ENCODE results near the gene CEP43.
"Not testable (repeated sequence)": the region's sequence is repeated elsewhere in the genome, so short reads cannot be mapped to it uniquely, and the experiment has no call there.

Gene CEP43, protein sequence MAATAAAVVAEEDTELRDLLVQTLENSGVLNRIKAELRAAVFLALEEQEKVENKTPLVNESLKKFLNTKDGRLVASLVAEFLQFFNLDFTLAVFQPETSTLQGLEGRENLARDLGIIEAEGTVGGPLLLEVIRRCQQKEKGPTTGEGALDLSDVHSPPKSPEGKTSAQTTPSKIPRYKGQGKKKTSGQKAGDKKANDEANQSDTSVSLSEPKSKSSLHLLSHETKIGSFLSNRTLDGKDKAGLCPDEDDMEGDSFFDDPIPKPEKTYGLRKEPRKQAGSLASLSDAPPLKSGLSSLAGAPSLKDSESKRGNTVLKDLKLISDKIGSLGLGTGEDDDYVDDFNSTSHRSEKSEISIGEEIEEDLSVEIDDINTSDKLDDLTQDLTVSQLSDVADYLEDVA

DNA sequence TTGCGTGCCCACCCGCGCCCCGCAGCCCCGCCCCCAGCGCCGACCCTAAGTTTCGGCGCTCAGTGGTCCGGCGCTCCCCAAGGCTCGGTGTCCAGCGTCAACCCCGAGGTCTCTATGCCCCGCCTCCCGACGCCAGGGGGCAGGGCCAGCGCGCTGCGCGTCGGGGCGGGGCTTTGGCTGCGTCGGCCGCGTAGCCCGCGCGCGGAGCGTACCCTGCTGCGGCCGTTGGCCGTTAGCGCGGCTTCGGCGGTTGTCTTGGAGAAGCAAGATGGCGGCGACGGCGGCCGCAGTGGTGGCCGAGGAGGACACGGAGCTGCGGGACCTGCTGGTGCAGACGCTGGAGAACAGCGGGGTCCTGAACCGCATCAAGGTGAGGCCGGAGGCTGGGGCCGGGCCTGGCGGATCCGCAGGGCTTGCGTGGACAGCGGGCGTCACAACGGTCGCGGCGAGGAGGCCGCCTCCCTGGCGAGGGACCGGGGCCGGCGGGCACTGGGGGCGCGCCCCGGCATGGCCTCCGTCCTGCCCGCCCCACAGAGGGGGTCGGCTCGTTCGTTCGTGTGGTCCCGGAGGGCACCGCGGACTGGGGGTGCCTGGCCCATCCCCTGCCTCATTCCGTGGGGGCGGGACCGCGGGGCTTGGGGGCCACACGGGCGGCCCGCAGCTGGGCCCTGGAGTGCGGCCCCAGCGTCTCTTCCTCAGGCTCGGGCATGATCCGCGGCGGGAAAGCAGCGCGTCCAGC lies at the start of gene CEP43:
CEP43 (plus strand) TSS at position 253 of the 739 bp plus-strand sequence; CDS start at position 269, 16 bp downstream.
- peak; percentile 89 to 91 for DNase-seq

DNA sequence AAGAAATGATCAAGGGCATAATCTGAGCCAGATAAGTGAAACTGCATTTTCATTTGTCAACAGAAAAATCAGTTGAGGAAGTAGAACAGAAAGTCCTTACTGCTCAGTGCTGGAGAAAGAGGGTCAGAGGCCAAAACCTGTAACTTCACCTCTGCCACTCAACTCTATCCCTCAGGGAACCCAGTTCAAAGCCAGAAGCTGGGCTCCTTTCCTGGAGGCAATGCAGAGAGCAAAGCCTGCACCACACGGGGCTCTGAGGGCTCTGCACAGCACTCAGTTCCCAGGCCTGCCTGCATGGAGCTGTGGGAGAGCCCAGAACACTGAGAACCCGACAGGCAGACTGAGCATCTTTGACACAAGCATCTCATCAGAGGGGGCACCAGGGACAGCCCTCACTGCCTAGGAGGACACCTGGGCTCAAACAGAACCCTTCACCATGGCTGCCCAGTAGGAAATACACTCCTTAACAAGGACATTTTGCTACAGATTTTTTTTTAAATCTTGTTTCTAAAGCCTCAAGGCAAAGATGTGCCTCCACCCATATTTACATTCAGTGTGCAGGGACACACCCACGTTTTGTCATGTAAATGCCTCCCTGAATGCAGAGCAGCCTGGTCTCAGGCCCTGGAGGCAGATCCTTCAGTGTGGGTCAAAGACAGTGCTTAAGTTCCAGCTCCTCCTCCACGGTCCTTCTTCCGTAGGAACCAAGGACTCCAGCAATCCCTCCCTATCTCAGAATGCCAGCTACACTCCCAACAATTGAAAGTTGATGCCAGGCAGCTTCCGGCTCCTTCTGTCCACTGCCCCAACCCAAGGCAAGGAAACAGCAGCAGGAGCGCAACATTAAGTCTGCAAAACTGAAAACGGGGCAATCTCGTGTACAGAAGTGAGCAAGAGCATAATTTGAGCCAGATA lies 49.4 kb upstream of the CEP43 start:
- no peak for DNase-seq

DNA sequence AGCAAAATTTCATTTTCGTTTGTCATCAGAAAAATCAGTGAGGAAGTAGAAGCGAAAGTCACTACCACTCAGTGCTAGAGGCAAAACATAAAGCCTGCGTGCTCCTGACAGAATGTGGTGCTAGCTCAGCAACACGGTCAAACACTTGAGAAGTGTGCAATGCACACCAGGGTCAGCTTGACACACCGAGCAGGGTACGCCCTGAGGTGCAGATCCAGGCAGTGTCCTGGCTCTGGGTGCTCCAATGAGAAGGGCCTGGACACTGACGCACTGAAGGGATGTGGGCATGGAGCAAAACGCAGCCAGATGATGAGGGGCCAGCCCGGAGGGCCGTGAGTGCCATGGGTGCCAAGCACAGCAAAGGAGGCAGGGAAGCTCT lies 48.8 kb upstream of the CEP43 start:
- DNase-seq, result no peak

DNA sequence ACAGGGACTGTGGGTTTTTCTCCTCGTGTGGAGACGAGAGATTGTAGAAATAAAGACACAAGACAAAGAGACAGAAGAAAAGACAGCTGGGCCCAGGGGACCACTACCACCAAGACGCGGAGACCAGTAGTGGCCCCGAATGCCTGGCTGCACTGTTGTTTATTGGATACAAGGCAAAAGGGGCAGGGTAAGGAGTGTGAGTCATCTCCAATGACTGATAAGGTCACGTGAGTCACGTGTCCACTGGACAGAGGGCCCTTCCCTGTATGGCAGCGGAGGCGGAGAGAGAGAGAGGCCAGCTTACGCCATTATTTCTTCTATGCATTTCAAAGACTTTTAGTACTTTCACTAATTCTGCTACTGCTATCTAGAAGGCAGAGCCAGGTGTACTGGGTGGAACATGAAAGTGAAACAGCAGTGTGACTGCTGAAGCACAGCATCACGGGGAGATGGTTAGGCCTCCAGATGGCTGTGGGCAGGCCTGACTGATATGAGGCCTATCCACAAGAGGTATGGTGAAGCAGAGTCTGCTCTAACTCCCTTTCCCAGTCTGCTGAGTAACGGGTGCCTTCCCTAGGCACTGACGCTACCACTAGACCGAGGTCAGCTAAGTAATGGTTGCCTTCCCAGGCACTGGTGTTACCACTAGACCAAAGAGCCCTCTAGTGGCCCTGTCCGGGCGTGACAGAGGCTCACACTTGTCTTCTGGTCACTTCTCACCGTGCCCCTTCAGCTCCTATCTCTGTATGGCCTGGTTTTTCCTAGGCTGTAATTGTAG lies 48.1 kb upstream of the CEP43 start:
- DNase-seq, result not testable (repeated sequence)

DNA sequence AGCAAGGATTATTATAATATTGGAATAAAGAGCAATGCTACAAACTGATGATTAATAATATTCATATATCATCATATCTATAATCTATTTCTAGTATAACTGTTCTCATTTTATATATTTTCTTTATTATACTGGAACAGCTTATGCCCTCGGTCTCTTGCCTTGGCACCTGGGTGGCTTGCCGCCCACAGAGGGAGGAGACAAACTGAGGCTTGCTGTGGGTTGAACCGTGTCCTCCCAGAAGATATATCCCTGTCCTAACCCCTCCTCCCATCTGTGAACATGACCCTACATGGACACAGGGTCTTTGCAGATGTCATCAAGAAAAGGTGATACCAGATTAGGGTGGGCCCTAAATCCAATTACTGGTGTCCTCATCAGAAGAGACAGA lies 47.5 kb upstream of the CEP43 start:
- no peak for DNase-seq

DNA sequence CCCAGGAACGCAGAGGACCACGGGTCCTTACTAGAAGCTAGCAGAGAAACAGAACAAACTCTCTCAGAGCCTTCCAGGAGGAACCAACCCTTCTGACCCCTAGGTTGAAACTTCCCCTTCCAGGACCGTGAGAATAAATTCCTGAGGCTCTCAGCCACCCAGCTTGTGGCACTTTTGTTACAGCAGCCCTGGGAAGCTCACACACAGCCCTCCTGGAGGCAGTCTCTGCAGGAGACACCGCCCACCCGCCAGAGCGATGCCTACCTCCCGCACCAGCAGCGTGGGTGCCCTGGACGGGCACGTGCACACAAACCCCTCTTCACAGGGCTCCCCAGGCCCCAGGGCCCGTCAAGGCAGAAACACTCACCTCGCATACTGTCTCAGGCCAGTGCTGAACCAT lies 47.1 kb upstream of the CEP43 start:
- no peak for DNase-seq

DNA sequence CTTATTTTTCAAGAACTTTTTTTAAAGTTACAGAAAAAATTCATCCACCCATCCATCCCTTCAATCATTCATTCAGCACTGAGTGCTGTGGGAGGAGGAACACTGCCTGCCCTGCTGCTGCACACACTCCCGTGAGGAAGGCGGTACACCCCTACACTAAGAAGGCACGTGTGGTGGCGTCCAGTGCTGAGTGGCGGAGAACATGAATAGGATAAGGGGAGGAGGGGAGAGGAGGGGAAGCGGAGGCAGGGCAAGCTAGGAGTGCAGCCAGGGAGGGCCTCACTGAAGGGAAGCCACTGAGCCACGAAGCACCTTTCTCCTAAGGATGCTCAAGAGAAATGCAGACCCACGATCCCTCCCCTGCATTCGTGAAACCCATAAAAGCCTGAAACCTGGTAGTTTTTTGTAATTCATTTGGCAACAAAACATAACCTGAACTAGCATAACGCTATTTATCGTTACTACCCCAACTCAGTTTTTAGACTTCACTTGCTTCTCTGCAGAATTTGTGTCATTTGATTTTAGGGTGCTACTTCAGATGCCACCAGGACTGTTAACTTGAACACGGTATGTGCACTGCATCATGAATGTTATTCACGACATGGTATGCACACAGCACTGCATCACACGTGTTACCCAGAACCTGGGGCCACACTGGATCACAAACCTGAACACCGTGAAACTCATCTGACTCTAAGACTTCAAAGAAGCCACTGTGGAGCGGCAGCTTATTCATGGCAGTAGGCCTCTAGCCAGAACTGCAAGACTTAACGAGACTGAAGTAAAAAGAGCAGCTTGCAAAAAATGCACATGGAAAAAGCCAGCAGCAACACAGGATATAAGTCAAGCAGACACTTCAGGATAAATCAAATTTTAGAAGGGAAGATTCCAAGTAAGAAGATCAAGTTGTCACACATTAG lies 46.4 kb upstream of the CEP43 start:
- no peak for DNase-seq

- no peak for DNase-seq
These were observed 45.0 kb upstream of the CEP43 start for GRCh38 chr6:166954118-166954713.

DNA sequence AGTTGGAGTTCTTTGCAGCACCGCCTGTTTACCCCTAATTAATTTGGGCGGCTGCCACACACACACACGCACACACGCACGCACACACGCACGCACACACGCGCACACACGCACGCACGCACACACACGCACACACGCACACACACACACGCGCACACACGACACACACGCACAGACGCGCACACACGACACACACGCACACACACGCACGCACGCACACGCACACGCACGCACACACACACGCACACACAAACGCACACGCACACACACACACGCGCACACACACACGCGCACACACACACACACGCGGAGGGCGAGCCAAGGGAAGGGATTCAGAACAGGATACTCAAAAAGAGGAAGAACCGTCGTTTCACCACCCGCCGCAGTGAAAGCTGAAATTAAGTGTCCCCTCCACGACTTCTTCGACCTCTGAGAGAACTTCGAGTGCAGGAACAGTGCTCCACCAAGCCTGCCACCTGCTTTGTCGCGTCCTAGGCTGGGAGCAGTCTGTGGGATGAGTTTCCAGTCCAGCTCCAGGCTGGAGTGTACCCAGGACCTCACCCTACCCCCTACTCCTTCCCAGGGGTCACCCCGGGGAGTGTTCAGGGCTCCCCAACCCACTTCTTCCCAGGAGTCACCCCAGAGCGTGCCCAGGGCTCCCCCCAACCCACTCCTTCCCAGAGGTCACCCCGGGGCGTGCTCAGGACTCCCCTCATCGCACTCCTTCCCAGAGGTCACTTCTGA lies 43.9 kb upstream of the CEP43 start:
- no peak for DNase-seq

DNA sequence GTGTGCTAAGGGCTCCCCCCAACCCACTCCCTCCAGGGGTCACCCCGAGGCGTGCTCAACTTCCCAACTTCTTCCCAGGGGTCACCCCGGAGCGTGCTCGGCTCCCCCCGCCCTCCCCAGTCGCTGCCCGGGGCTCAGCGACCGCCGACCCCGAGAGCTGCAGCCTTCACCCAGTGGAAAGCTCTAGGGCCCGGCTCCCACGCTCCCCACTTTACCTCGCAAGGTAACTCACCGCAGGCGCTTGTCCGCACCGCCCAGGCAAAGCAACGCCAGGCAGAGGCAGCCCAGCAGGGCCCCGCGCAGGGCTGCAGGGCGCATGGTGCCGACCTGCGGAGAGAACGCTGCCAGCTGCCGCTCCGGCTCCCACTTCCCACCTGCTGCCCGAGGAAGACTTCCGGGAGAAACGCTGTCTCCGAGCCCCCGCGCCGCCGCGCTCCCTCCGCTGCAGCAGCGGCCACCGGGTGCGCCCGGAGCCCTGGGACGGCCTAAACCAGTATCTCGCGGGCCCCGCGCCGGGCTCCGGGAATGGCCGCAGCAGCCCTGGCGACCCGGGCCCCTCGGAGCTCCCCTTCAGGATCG lies 43.2 kb upstream of the CEP43 start:
- no peak for DNase-seq

- peak; percentile 60 to 84 for DNase-seq
These were observed 42.6 kb upstream of the CEP43 start, which contains the start of gene RNASET2 for GRCh38 chr6:166956444-166957086. Gene RNASET2, minus strand, starts transcription at chr6:166956550. Its CDS starts 368 bp downstream, at chr6:166956182.

- DNase-seq, result no peak
These were observed 42.0 kb upstream of the CEP43 start for GRCh38 chr6:166957087-166957804.

DNA sequence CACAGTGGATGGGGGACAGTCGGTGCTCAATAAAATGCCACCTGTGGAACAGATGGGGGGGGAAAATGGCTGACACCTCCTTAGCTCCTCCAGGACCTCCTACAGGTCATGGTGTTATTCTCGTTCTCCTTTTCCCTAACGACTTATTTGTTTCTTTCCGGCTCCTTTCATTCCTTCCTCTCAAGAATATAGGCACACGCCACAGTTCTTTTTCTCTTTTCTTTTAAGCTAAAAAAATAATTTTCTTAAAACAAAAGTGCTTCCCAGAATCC lies 41.5 kb upstream of the CEP43 start:
- DNase-seq, result no peak

- no peak for DNase-seq
These were observed 40.0 kb upstream of the CEP43 start for GRCh38 chr6:166958926-166959861.

DNA sequence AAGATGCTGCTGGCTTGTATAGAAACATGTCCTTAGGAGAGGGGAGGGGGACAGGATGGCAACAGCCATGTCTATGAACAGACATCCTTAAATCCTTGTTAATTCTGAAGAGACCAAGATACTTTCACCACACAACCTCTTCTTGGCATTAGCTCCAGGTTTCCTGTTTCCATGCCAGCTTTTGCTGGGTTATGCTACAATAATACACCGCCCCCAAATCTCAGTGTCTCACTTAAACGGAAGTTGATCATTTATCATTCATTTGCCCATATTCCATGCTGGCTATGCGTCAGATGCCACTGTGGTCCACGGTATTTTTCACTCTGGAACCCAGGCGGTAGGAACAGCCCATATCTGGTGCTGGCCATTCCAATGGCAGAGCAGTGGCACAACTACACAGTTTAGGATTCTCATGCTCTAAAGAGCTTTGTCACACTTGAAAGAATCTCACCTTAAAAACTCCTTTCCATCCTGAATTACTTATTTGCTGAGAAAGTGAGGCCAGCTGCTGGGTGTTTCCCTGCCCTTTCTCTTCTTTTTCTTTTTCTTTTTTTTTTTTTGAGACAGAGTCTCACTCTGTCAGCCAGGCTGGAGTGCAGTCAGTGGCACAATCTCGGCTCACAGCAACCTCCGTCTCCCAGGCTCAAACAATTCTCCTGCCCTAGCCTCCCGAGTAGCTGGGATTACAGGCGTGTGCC lies 39.1 kb upstream of the CEP43 start:
- DNase-seq, result no peak

DNA sequence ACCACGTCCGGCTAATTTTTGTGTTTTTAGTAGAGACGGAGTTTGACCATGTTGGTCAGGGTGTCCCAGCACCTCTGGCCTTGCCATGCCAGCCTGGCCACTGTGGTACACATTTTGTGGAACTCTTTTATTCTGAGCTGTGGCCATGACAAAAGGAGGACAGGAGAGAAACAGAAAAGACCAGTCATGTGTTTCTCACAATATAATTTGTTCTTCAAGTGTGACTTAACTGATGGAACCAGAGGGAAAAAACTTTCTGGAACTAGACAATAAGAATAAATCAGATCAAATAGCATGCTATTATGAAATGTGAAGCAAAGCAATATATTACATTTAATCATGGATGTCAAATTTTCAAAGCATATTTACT lies 38.6 kb upstream of the CEP43 start:
- no peak for DNase-seq

GRCh38 chr6:166966268-166966667 lies 32.9 kb upstream of the CEP43 start:
- DNase-seq, result no peak

Data from NCI-H187 (cell line).